ENCODE data around the gene MEP1A.
"Not testable (repeated sequence)": the region's sequence is repeated elsewhere in the genome, so short reads cannot be mapped to it uniquely, and the experiment has no call there.

GRCh38 chr6:46744159-46744725 is 48.9 kb upstream of the MEP1A start:
- not testable (repeated sequence) for TF ChIP-seq CTCF, POLR2A (IDR thresholded peaks at IDR 0.05)
